ENCODE measurements around the gene CAPN12.
"Not testable (repeated sequence)": the region's sequence is repeated elsewhere in the genome, so short reads cannot be mapped to it uniquely, and the experiment has no call there.

CAPN12 gene

GRCh38 chr19:38763795-38764220 lies 19.5 kb upstream of the CAPN12 start:
- no peaks in the 10 kb centered on the region for H3K27me3 ChIP-seq (ENCODE audit: insufficient read depth, low read length, poor library complexity, severe bottlenecking)
- H3K9ac ChIP-seq (ENCODE audit: low read depth, low read length, poor library complexity, severe bottlenecking): no peak overlapping the region
- H3K79me2 ChIP-seq (ENCODE audit: insufficient read depth, low read length): no peaks in the 10 kb centered on the region
- no peaks in the 10 kb centered on the region for H3K36me3 ChIP-seq (ENCODE audit: insufficient read depth, low read length)
- TF ChIP-seq CTCF (conservative IDR thresholded peaks at IDR 0.05; ENCODE audit: low read length) (no peak), EZH2phosphoT487 (IDR thresholded peaks at IDR 0.05; ENCODE audit: borderline replicate concordance) (no peak)
- no peak overlapping the region for H3K4me2 ChIP-seq (ENCODE audit: low read depth, low read length, poor library complexity, severe bottlenecking)
- no peaks in the 10 kb centered on the region for H3F3A ChIP-seq (ENCODE audit: low read depth)
- no peaks in the 10 kb centered on the region for H3K4me1 ChIP-seq (ENCODE audit: insufficient read depth, low read length, poor library complexity, severe bottlenecking)
- H3K9me3 ChIP-seq (ENCODE audit: insufficient read depth, low read depth, low read length): no peaks in the 10 kb centered on the region
- H3K4me3 ChIP-seq (ENCODE audit: low read length, poor library complexity, severe bottlenecking): no peak overlapping the region
- no peak overlapping the region for H2AFZ ChIP-seq (ENCODE audit: low read length)
- H3K9me2 ChIP-seq (replicated peaks; ENCODE audit: low read depth, low read length): no peaks in the 10 kb centered on the region
- no peaks in the 10 kb centered on the region for H4K20me1 ChIP-seq (ENCODE audit: insufficient read depth, low read length, poor library complexity, severe bottlenecking)

- not testable (repeated sequence) for H3K36me3 ChIP-seq (ENCODE audit: insufficient read depth, low read length); H3K79me2 ChIP-seq (ENCODE audit: insufficient read depth, low read length); H3K9ac ChIP-seq (ENCODE audit: low read depth, low read length, poor library complexity, severe bottlenecking); H4K20me1 ChIP-seq (ENCODE audit: insufficient read depth, low read length, poor library complexity, severe bottlenecking); H3F3A ChIP-seq (ENCODE audit: low read depth); H3K4me1 ChIP-seq (ENCODE audit: insufficient read depth, low read length, poor library complexity, severe bottlenecking); H3K4me3 ChIP-seq (ENCODE audit: low read length, poor library complexity, severe bottlenecking); H3K27me3 ChIP-seq (ENCODE audit: insufficient read depth, low read length, poor library complexity, severe bottlenecking); H2AFZ ChIP-seq (ENCODE audit: low read length); H3K4me2 ChIP-seq (ENCODE audit: low read depth, low read length, poor library complexity, severe bottlenecking); H3K9me2 ChIP-seq (replicated peaks; ENCODE audit: low read depth, low read length); H3K9me3 ChIP-seq (ENCODE audit: insufficient read depth, low read depth, low read length)
Measured at GRCh38 chr19:38761884-38762389, 17.7 kb upstream of the CAPN12 start.

- not testable (repeated sequence) for H3F3A ChIP-seq (ENCODE audit: low read depth); H3K9me2 ChIP-seq (replicated peaks; ENCODE audit: low read depth, low read length); H3K9me3 ChIP-seq (ENCODE audit: insufficient read depth, low read depth, low read length); H2AFZ ChIP-seq (ENCODE audit: low read length); H3K4me2 ChIP-seq (ENCODE audit: low read depth, low read length, poor library complexity, severe bottlenecking); H3K27me3 ChIP-seq (ENCODE audit: insufficient read depth, low read length, poor library complexity, severe bottlenecking); H3K4me1 ChIP-seq (ENCODE audit: insufficient read depth, low read length, poor library complexity, severe bottlenecking); H3K9ac ChIP-seq (ENCODE audit: low read depth, low read length, poor library complexity, severe bottlenecking); H4K20me1 ChIP-seq (ENCODE audit: insufficient read depth, low read length, poor library complexity, severe bottlenecking); H3K4me3 ChIP-seq (ENCODE audit: low read length, poor library complexity, severe bottlenecking); H3K79me2 ChIP-seq (ENCODE audit: insufficient read depth, low read length); H3K36me3 ChIP-seq (ENCODE audit: insufficient read depth, low read length)
Measured at GRCh38 chr19:38760805-38761517, 16.7 kb upstream of the CAPN12 start.

GRCh38 chr19:38759590-38760003 lies 15.3 kb upstream of the CAPN12 start:
- Histone ChIP-seq H2AFZ (ENCODE audit: low read length) (no peak overlapping the region), H3K9me3 (ENCODE audit: insufficient read depth, low read depth, low read length) (no peaks in the 10 kb centered on the region), H3K79me2 (ENCODE audit: insufficient read depth, low read length) (no peaks in the 10 kb centered on the region)

DNA sequence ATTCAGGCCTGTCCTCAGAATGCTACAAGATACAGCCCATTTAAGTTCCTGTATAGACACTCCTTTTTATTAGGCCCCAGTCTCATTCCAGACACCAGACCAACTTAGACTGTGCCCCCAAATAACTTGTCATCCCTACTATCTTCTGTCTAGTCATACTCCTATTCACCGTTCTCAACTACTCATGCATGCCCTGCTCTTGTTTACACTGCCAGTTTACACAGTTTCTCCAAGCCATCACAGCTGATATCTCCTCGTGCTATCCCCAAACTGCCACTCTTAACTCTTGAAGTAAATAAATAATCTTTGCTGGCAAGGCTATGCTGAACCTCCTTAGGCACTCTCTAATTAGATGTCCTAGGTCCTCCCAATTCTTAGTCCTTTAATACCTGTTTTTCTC lies 9.9 kb upstream of the CAPN12 start:
- not testable (repeated sequence) for H3K9me2 ChIP-seq (replicated peaks; ENCODE audit: low read depth, low read length); H4K20me1 ChIP-seq (ENCODE audit: insufficient read depth, low read length, poor library complexity, severe bottlenecking); H3K9ac ChIP-seq (ENCODE audit: low read depth, low read length, poor library complexity, severe bottlenecking); H3K79me2 ChIP-seq (ENCODE audit: insufficient read depth, low read length); H3K27me3 ChIP-seq (ENCODE audit: insufficient read depth, low read length, poor library complexity, severe bottlenecking); H3K4me1 ChIP-seq (ENCODE audit: insufficient read depth, low read length, poor library complexity, severe bottlenecking); H3K4me3 ChIP-seq (ENCODE audit: low read length, poor library complexity, severe bottlenecking); H3K36me3 ChIP-seq (ENCODE audit: insufficient read depth, low read length); H3K9me3 ChIP-seq (ENCODE audit: insufficient read depth, low read depth, low read length); H3F3A ChIP-seq (ENCODE audit: low read depth); H3K4me2 ChIP-seq (ENCODE audit: low read depth, low read length, poor library complexity, severe bottlenecking); H2AFZ ChIP-seq (ENCODE audit: low read length)

More at GRCh38 chr19:38759590-38760003, 15.3 kb upstream of the CAPN12 start:
- H3K36me3 ChIP-seq (ENCODE audit: insufficient read depth, low read length): no peaks in the 10 kb centered on the region
- H3K4me1 ChIP-seq (ENCODE audit: insufficient read depth, low read length, poor library complexity, severe bottlenecking): no peaks in the 10 kb centered on the region
- H4K20me1 ChIP-seq (ENCODE audit: insufficient read depth, low read length, poor library complexity, severe bottlenecking): no peaks in the 10 kb centered on the region
- no peak overlapping the region for H3K4me3 ChIP-seq (ENCODE audit: low read length, poor library complexity, severe bottlenecking)
- no peaks in the 10 kb centered on the region for H3F3A ChIP-seq (ENCODE audit: low read depth)
- TF ChIP-seq EZH2phosphoT487 (IDR thresholded peaks at IDR 0.05; ENCODE audit: borderline replicate concordance): no peak
- no peak for TF ChIP-seq CTCF (conservative IDR thresholded peaks at IDR 0.05; ENCODE audit: low read length)
- H3K4me2 ChIP-seq (ENCODE audit: low read depth, low read length, poor library complexity, severe bottlenecking): no peak overlapping the region
- H3K9ac ChIP-seq (ENCODE audit: low read depth, low read length, poor library complexity, severe bottlenecking): no peak overlapping the region
- no peaks in the 10 kb centered on the region for H3K27me3 ChIP-seq (ENCODE audit: insufficient read depth, low read length, poor library complexity, severe bottlenecking)
- H3K9me2 ChIP-seq (replicated peaks; ENCODE audit: low read depth, low read length): no peaks in the 10 kb centered on the region

DNA sequence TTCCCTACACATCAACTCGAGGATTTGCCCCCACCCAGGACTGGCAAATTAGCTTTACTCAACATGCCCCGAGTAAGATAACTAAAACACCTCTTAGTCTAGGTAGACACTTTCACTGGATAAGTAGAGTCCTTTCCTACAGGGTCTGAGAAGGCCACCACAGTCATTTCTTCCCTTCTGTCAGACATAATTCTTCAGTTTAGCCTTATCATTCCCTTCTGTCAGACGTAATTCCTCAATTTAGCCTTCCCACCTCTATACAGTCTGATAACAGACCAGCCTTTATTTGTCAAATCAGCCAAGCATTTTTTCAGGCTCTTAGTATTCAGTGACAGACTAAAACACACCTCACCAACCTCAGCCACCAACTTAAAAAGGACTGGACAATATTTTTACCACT lies 9.5 kb upstream of the CAPN12 start:
- not testable (repeated sequence) for H2AFZ ChIP-seq (ENCODE audit: low read length); H3K9me2 ChIP-seq (replicated peaks; ENCODE audit: low read depth, low read length); H3K4me2 ChIP-seq (ENCODE audit: low read depth, low read length, poor library complexity, severe bottlenecking); H3K36me3 ChIP-seq (ENCODE audit: insufficient read depth, low read length); H4K20me1 ChIP-seq (ENCODE audit: insufficient read depth, low read length, poor library complexity, severe bottlenecking); H3K4me1 ChIP-seq (ENCODE audit: insufficient read depth, low read length, poor library complexity, severe bottlenecking); H3F3A ChIP-seq (ENCODE audit: low read depth); H3K27me3 ChIP-seq (ENCODE audit: insufficient read depth, low read length, poor library complexity, severe bottlenecking); H3K9ac ChIP-seq (ENCODE audit: low read depth, low read length, poor library complexity, severe bottlenecking); H3K79me2 ChIP-seq (ENCODE audit: insufficient read depth, low read length); H3K4me3 ChIP-seq (ENCODE audit: low read length, poor library complexity, severe bottlenecking); H3K9me3 ChIP-seq (ENCODE audit: insufficient read depth, low read depth, low read length)
